ENCODE data around the gene RALY. TPM values are rescaled to one million over a fixed set of nuclear protein-coding genes. Genes with fewer than 3 reads are reported as not detected.

The RALY gene
- total RNA-seq, 1 donor from 2014 or later: 132 TPM

- Mint-ChIP-seq H3K4me3 (ENCODE audit: unreplicated experiment) (no peak overlapping the region), H3K27me3 (ENCODE audit: unreplicated experiment) (no peaks in the 10 kb centered on the region), H3K36me3 (ENCODE audit: unreplicated experiment) (peaks cover 59% of the 10 kb centered on the region), H3K27ac (ENCODE audit: unreplicated experiment) (no peak overlapping the region), H3K9me3 (ENCODE audit: unreplicated experiment) (no peaks in the 10 kb centered on the region), H3K4me1 (ENCODE audit: unreplicated experiment) (no peaks in the 10 kb centered on the region)
- DNase-seq (ENCODE audit: extremely low spot score, unreplicated experiment): no peak
- no peak for TF ChIP-seq CTCF (IDR thresholded peaks at IDR 0.05)
Measured at GRCh38 chr20:34099675-34100074, 106.0 kb downstream of the RALY start.

- Mint-ChIP-seq H3K4me1 (ENCODE audit: unreplicated experiment) (peaks cover under 1% of the 10 kb centered on the region), H3K36me3 (ENCODE audit: unreplicated experiment) (peaks cover 67% of the 10 kb centered on the region), H3K27me3 (ENCODE audit: unreplicated experiment) (no peaks in the 10 kb centered on the region), H3K4me3 (ENCODE audit: unreplicated experiment) (no peak overlapping the region), H3K9me3 (ENCODE audit: unreplicated experiment) (no peaks in the 10 kb centered on the region), H3K27ac (ENCODE audit: unreplicated experiment) (no peak overlapping the region)
- no peak for TF ChIP-seq CTCF (IDR thresholded peaks at IDR 0.05)
- DNase-seq (ENCODE audit: extremely low spot score, unreplicated experiment): no peak
Measured at GRCh38 chr20:34100576-34100975, 106.9 kb downstream of the RALY start.

- Mint-ChIP-seq H3K9me3 (ENCODE audit: unreplicated experiment) (no peaks in the 10 kb centered on the region), H3K4me3 (ENCODE audit: unreplicated experiment) (no peak overlapping the region), H3K27me3 (ENCODE audit: unreplicated experiment) (no peaks in the 10 kb centered on the region), H3K27ac (ENCODE audit: unreplicated experiment) (no peak overlapping the region), H3K4me1 (ENCODE audit: unreplicated experiment) (peaks cover 10% of the 10 kb centered on the region), H3K36me3 (ENCODE audit: unreplicated experiment) (peaks cover 57% of the 10 kb centered on the region)
- TF ChIP-seq CTCF (IDR thresholded peaks at IDR 0.05): no peak
- DNase-seq (ENCODE audit: extremely low spot score, unreplicated experiment): no peak
Measured at GRCh38 chr20:34102342-34102741, 108.6 kb downstream of the RALY start.

GRCh38 chr20:34104059-34104458, 110.3 kb downstream of the RALY start:
- no peak for TF ChIP-seq CTCF (IDR thresholded peaks at IDR 0.05)
- Mint-ChIP-seq H3K27me3 (ENCODE audit: unreplicated experiment) (no peaks in the 10 kb centered on the region), H3K4me3 (ENCODE audit: unreplicated experiment) (no peak overlapping the region), H3K27ac (ENCODE audit: unreplicated experiment) (no peak overlapping the region), H3K36me3 (ENCODE audit: unreplicated experiment) (peaks cover 59% of the 10 kb centered on the region), H3K9me3 (ENCODE audit: unreplicated experiment) (no peaks in the 10 kb centered on the region), H3K4me1 (ENCODE audit: unreplicated experiment) (peaks cover 27% of the 10 kb centered on the region)
- DNase-seq (ENCODE audit: extremely low spot score, unreplicated experiment): no peak

GRCh38 chr20:34105978-34106675, 112.4 kb downstream of the RALY start:
- no peak for TF ChIP-seq CTCF (IDR thresholded peaks at IDR 0.05)
- no peak overlapping the region for H3K4me3 Mint-ChIP-seq (ENCODE audit: unreplicated experiment)
- no peaks in the 10 kb centered on the region for H3K9me3 Mint-ChIP-seq (ENCODE audit: unreplicated experiment)
- H3K27me3 Mint-ChIP-seq (ENCODE audit: unreplicated experiment): no peaks in the 10 kb centered on the region
- peaks cover 53% of the 10 kb centered on the region for H3K36me3 Mint-ChIP-seq (ENCODE audit: unreplicated experiment)
- no peak overlapping the region for H3K27ac Mint-ChIP-seq (ENCODE audit: unreplicated experiment)
- peaks cover 46% of the 10 kb centered on the region for H3K4me1 Mint-ChIP-seq (ENCODE audit: unreplicated experiment)
- no peak for DNase-seq (ENCODE audit: extremely low spot score, unreplicated experiment)

Data from osteocyte (in vitro differentiated cells).